Fibroblast of skin of left quadriceps (primary cell): Measurements from ENCODE around the gene BUB3.

Experiments
- DNase-seq, 2 experiments: peaks; one replicate each; pipeline ENCODE4 v3.0.0-alpha.2; 2013; ENCODE audit warnings: low read depth in 2 of 2

The BUB3 gene

GRCh38 chr10:123154092-123154710 is at the start of gene BUB3:
Gene BUB3, plus strand, starts transcription at chr10:123154402. Its CDS starts 516 bp downstream, at chr10:123154918.
- peak; percentile 99 for DNase-seq

DNA sequence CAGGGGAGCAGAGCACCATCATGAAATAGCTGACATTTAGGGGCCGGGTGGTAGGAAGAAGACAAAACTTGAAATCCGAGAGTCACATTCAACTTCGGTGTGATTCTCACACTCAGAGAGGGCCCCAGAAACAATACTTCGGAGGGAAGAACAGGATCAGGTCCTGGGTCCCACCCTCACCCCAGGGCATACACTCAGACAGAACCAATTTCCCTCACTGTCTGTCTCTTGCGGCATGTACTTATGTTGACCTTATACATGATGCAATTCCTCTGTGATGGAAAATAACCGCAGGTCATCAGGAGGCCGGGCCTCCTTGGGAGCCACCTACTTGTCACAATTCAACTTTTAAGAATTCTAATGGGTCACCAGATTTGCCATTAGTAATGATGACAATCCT is 44.7 kb upstream of the BUB3 start:
- DNase-seq, result no peak

GRCh38 chr10:123117644-123118417 is 36.4 kb upstream of the BUB3 start:
- no peak for DNase-seq

- DNase-seq, result no peak
Measured at GRCh38 chr10:123119081-123119480, 35.1 kb upstream of the BUB3 start.

DNA sequence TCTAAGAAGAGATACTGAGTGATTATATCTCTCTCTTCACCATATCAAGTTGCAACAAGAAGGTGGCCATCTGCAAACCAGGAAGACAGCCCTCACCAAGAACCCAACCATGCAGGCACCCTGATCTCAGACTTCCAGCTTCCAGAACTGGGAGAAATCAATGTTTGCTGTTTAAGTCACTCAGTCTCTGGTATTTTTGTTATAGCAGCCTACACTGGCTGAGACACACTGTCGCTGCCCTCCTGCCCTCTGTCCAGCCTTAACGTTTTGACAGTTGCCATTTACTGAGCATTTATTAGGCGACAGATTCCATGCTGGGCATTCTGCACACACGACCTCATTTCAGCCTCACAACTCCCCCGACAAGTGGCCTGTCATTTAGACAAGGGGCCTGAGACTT is 28.0 kb upstream of the BUB3 start:
- DNase-seq, result no peak

DNA sequence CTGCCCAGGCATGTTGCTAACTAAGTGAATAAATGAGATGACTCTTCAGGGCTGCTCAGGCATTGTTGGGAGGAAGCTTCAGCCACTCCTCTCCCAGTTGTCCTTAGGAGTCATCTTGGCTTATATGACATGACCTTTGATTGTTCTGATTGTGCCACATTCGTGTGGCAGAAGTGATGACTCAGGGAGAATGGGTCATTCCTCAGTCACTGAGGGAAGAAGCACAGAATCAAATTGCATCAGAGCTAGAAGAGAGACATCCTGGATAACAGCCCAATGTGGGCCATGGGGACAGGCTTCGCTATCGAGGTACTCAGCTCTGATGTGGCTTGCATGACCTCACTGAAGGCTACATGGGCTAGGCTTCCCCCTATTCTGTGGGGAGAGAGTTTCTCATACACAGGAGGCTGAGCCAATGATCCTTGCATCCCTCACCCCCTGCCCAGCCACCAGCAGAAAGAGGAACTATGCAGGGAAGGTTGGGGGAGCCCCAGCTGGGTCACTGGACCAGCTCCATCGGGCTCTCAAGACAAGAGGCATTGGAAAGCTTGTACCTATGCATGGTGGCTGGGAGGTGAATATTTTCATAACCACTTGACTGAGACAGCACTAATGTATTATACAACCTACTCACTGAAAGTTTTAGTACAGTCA is 24.5 kb upstream of the BUB3 start:
- no peak for DNase-seq

GRCh38 chr10:123132576-123133477 is 21.4 kb upstream of the BUB3 start:
- DNase-seq, result peak; percentile 45 to 50

- no peak for DNase-seq
Measured at GRCh38 chr10:123133541-123134342, 20.5 kb upstream of the BUB3 start.

DNA sequence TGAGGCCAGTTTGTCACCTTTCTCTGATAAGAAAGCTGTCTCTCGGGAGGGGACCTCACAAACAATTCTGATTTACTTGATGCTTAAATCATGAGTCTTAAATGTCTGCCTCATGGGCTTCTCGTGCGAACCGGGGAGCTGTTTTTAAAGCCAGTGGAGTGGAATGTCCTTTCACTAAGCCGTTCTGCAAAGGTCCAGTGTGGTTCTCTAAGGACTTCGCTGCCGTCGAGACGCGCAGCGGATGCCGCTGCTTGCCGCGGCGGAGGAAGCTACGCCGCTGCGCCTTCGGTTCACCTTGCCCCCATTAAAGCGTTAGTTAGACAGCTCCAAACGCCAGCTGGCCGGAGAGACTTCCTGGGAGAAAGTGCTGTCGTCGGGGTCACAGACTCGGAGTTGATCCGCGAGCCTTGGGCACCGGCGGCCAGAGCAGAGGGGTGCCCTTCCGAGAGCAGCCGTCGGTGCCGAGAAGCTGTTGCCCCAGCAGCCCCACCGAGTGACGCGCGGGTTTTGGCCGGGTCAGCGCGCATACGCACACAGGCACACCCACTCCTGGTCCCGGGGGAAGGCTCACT is 19.8 kb upstream of the BUB3 start:
- no peak for DNase-seq

GRCh38 chr10:123134915-123135414 is 19.2 kb upstream of the BUB3 start:
- DNase-seq, result no peak

GRCh38 chr10:123135415-123136141 is 18.6 kb upstream of the BUB3 start, which contains the start of gene HMX3:
Gene HMX3, plus strand, starts transcription at chr10:123135970. Its CDS starts 81 bp downstream, at chr10:123136051.
- no peak for DNase-seq

GRCh38 chr10:123136221-123136805 is 17.9 kb upstream of the BUB3 start:
- no peak for DNase-seq

GRCh38 chr10:123136806-123137642 is 17.2 kb upstream of the BUB3 start:
- no peak for DNase-seq

- DNase-seq, result no peak
Measured at GRCh38 chr10:123139165-123139520, 15.1 kb upstream of the BUB3 start.

GRCh38 chr10:123139521-123140163 is 14.6 kb upstream of the BUB3 start:
- no peak for DNase-seq

DNA sequence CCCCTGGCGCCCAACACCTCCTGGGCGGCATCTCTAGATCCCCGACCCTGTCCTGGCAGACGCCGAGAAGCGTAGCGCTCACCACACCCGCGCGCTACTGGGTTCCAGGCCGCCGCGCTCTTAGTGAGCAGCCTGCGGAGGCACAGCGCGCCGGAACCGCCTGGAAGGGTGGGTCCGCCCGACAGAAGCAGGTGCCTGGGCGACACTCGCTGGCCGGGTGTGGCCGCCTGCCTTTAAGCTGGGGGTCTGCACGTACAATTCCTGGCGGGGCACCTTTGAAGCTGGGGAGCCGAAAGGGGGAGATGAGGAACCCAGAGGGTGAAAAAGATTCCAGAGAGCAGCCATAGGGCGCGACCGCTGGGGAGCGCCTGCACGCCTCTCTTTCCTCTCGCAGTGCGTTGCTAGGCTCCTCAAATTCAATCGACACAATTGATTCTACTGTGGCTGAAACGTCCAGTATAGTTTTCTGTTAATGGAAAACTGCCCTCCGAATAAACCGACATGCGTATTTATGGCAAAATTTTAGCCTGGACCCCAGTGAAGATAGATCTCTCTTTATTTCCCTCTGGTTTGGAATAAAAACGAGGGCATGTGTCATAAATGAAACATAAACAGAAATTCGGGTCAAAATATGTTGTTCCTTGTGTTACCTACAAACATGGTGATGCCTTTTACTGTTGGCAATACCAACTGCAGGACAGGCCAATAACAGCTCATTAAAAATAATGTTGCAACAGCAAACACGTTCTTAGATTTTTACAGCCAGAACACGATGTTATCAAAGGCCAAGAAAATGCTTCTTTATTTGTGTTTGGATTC is 13.8 kb upstream of the BUB3 start:
- DNase-seq, result no peak

GRCh38 chr10:123140983-123141390 is 13.2 kb upstream of the BUB3 start:
- no peak for DNase-seq
